ENCODE data around the gene KRT25.

DNA sequence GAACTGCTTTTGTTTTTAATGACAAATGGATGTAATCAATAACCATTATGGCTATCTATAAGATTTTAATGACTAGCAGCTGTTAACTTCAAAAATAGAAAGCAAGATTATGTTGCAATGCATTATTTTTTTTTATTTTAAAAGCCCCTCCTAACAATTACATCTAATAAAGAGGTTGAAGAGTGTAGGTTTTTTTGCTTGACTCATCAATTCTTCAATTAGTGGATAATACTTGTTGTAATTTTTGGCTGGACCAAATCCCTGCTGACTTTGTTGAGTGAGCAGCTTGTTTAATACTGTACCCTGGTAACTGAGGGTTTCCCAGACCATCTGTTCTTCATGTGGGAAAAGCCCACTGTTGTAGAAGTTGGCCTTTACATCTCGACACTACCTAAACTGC, 24.2 kb downstream of the KRT25 start:
- TF ChIP-seq, protein P1, sequence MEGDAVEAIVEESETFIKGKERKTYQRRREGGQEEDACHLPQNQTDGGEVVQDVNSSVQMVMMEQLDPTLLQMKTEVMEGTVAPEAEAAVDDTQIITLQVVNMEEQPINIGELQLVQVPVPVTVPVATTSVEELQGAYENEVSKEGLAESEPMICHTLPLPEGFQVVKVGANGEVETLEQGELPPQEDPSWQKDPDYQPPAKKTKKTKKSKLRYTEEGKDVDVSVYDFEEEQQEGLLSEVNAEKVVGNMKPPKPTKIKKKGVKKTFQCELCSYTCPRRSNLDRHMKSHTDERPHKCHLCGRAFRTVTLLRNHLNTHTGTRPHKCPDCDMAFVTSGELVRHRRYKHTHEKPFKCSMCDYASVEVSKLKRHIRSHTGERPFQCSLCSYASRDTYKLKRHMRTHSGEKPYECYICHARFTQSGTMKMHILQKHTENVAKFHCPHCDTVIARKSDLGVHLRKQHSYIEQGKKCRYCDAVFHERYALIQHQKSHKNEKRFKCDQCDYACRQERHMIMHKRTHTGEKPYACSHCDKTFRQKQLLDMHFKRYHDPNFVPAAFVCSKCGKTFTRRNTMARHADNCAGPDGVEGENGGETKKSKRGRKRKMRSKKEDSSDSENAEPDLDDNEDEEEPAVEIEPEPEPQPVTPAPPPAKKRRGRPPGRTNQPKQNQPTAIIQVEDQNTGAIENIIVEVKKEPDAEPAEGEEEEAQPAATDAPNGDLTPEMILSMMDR (conservative IDR thresholded peaks at IDR 0.05; ENCODE audit: low read length): no peak
- no peak for TF ChIP-seq EZH2phosphoT487 (IDR thresholded peaks at IDR 0.05; ENCODE audit: borderline replicate concordance, low read depth, low read length)
